ENCODE data around the gene NKX6-1. TPM values are rescaled to one million over a fixed set of nuclear protein-coding genes. Genes with fewer than 3 reads are reported as not detected.

The NKX6-1 gene
- total and polyA plus RNA-seq, 2 experiments from 2014 or later: 0.11 TPM; not detected in 1

DNA sequence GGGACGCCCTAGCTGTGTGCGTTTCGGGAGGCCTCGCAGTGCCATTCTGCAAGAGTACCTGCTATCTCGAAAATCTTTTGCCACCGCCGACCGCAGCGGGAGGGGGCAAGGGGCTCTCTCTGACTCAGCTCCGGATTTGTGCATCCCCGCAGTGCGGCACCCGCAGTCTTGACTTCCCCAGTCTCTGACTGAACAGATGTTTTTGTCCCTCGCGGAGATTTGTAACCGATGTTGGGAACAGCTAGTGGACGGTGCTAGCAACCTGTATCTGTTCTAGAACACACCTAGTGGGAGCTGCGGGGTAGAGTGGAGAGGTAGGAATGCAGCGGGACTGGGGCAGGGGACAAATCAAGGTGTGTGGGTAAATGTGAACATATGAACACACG lies 17.2 kb downstream of the NKX6-1 start:
- TF ChIP-seq EZH2phosphoT487 (IDR thresholded peaks at IDR 0.05; ENCODE audit: insufficient read depth, low read depth) (no peak), EZH2 (IDR thresholded peaks at IDR 0.05; ENCODE audit: insufficient read depth, poor library complexity, severe bottlenecking) (no peak)
- Histone ChIP-seq H3K4me1 (ENCODE audit: insufficient read depth) (no peaks in the 10 kb centered on the region), H3K27ac (no peak overlapping the region), H3F3A (ENCODE audit: insufficient read depth) (no peaks in the 10 kb centered on the region), H4K20me1 (ENCODE audit: insufficient read depth) (no peaks in the 10 kb centered on the region), H3K9me2 (ENCODE audit: insufficient read depth) (no peaks in the 10 kb centered on the region), H2AFZ (no peak overlapping the region), H3K27me3 (replicated peaks; ENCODE audit: insufficient read depth) (peaks cover 90% of the 10 kb centered on the region), H3K36me3 (ENCODE audit: low read depth) (no peaks in the 10 kb centered on the region), H3K4me3 (no peak overlapping the region), H3K79me2 (ENCODE audit: insufficient read depth) (no peaks in the 10 kb centered on the region), H3K4me2 (ENCODE audit: unreplicated experiment) (no peak overlapping the region), H3K9ac (no peak overlapping the region), H3K9me3 (ENCODE audit: low read depth) (no peaks in the 10 kb centered on the region)
- 8 to 11% methylated on average over 16 to 20 of the region's 20 CpGs for WGBS, 2 experiments (ENCODE audit: low coverage in 1 of 2, low lambda C conversion rate in 2 of 2, missing lambda C conversion rate in 2 of 2)
- no peak for DNase-seq
- in situ Hi-C loops (cut with MboI): no loop called here

GRCh38 chr4:84481077-84481859 lies 17.8 kb downstream of the NKX6-1 start:
- Histone ChIP-seq H4K20me1 (ENCODE audit: insufficient read depth) (no peaks in the 10 kb centered on the region), H3K79me2 (ENCODE audit: insufficient read depth) (no peaks in the 10 kb centered on the region), H3K27me3 (replicated peaks; ENCODE audit: insufficient read depth) (peaks cover 89% of the 10 kb centered on the region), H3K27ac (no peak overlapping the region), H3K4me2 (ENCODE audit: unreplicated experiment) (no peak overlapping the region), H3F3A (ENCODE audit: insufficient read depth) (no peaks in the 10 kb centered on the region), H3K36me3 (ENCODE audit: low read depth) (no peaks in the 10 kb centered on the region), H2AFZ (no peak overlapping the region), H3K4me3 (no peak overlapping the region), H3K9me3 (ENCODE audit: low read depth) (no peaks in the 10 kb centered on the region), H3K4me1 (ENCODE audit: insufficient read depth) (no peaks in the 10 kb centered on the region), H3K9ac (no peak overlapping the region), H3K9me2 (ENCODE audit: insufficient read depth) (no peaks in the 10 kb centered on the region)
- WGBS, 2 experiments (ENCODE audit: low coverage in 1 of 2, low lambda C conversion rate in 2 of 2, missing lambda C conversion rate in 2 of 2): 8 to 11% methylated on average over 44 to 45 of the region's 45 CpGs
- no peak for TF ChIP-seq EZH2phosphoT487 (IDR thresholded peaks at IDR 0.05; ENCODE audit: insufficient read depth, low read depth)
- TF ChIP-seq EZH2 (IDR thresholded peaks at IDR 0.05; ENCODE audit: insufficient read depth, poor library complexity, severe bottlenecking): peak; percentile 87
- in situ Hi-C loops (cut with MboI): no loop called here
- DNase-seq: no peak

GRCh38 chr4:84480082-84480481 lies 19.0 kb downstream of the NKX6-1 start:
- DNase-seq: no peak
- Histone ChIP-seq H3K9ac (no peak overlapping the region), H4K20me1 (ENCODE audit: insufficient read depth) (no peaks in the 10 kb centered on the region), H3K9me3 (ENCODE audit: low read depth) (no peaks in the 10 kb centered on the region), H3K79me2 (ENCODE audit: insufficient read depth) (no peaks in the 10 kb centered on the region), H3K27ac (no peak overlapping the region), H3K9me2 (ENCODE audit: insufficient read depth) (no peaks in the 10 kb centered on the region), H2AFZ (no peak overlapping the region), H3K4me1 (ENCODE audit: insufficient read depth) (no peaks in the 10 kb centered on the region), H3K4me2 (ENCODE audit: unreplicated experiment) (no peak overlapping the region), H3F3A (ENCODE audit: insufficient read depth) (no peaks in the 10 kb centered on the region), H3K27me3 (replicated peaks; ENCODE audit: insufficient read depth) (peaks cover 82% of the 10 kb centered on the region), H3K4me3 (no peak overlapping the region), H3K36me3 (ENCODE audit: low read depth) (no peaks in the 10 kb centered on the region)
- TF ChIP-seq EZH2phosphoT487 (IDR thresholded peaks at IDR 0.05; ENCODE audit: insufficient read depth, low read depth): no peak
- no peak for TF ChIP-seq EZH2 (IDR thresholded peaks at IDR 0.05; ENCODE audit: insufficient read depth, poor library complexity, severe bottlenecking)
- WGBS, 2 experiments (ENCODE audit: low coverage in 1 of 2, low lambda C conversion rate in 2 of 2, missing lambda C conversion rate in 2 of 2): 10 to 21% methylated on average over 4 of the region's 4 CpGs
- in situ Hi-C loops (cut with MboI): no loop called here

DNA sequence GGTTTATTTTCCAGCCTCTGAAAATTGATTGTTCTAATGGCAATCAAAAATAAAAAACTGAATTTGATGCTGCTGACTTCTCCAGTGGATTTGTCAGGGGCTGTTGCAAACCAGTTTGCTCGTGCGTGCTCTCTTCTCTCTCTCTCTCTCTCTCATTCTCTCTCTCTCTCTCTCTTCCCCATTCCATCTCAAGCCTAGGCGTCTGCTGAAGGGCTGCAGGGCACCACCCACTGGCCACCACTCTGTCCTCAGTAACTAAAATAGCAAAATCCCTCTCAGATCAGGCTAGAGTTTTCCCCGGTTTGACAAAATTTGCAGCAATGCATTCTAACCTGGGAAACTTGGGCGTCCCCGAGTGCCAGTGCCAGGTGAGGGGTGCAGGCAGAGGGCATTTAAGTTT lies 19.4 kb downstream of the NKX6-1 start:
- Histone ChIP-seq H4K20me1 (ENCODE audit: insufficient read depth) (no peaks in the 10 kb centered on the region), H3K79me2 (ENCODE audit: insufficient read depth) (no peaks in the 10 kb centered on the region), H3K27ac (no peak overlapping the region), H3K9me3 (ENCODE audit: low read depth) (no peaks in the 10 kb centered on the region), H3K4me1 (ENCODE audit: insufficient read depth) (no peaks in the 10 kb centered on the region), H3K9ac (no peak overlapping the region), H3K27me3 (replicated peaks; ENCODE audit: insufficient read depth) (peaks cover 78% of the 10 kb centered on the region), H3K9me2 (ENCODE audit: insufficient read depth) (no peaks in the 10 kb centered on the region), H3K4me3 (no peak overlapping the region), H3F3A (ENCODE audit: insufficient read depth) (no peaks in the 10 kb centered on the region), H3K4me2 (ENCODE audit: unreplicated experiment) (no peak overlapping the region), H2AFZ (no peak overlapping the region), H3K36me3 (ENCODE audit: low read depth) (no peaks in the 10 kb centered on the region)
- in situ Hi-C loops (cut with MboI): no loop called here
- no peak for DNase-seq
- TF ChIP-seq EZH2phosphoT487 (IDR thresholded peaks at IDR 0.05; ENCODE audit: insufficient read depth, low read depth): no peak
- no peak for TF ChIP-seq EZH2 (IDR thresholded peaks at IDR 0.05; ENCODE audit: insufficient read depth, poor library complexity, severe bottlenecking)
- 15% methylated on average over 6 of the region's 6 CpGs for WGBS, 2 experiments (ENCODE audit: low coverage in 1 of 2, low lambda C conversion rate in 2 of 2, missing lambda C conversion rate in 2 of 2)
